DMS79 treated with DMSO at 0.1 percent for 48 hours (cell line): Measurements from ENCODE around the gene KIRREL3.

ENCODE experiments used
- DNase-seq: peaks from one replicate; lab custom pipeline; 2025; lab: John Stamatoyannopoulos, UW

KIRREL3 gene

DNA sequence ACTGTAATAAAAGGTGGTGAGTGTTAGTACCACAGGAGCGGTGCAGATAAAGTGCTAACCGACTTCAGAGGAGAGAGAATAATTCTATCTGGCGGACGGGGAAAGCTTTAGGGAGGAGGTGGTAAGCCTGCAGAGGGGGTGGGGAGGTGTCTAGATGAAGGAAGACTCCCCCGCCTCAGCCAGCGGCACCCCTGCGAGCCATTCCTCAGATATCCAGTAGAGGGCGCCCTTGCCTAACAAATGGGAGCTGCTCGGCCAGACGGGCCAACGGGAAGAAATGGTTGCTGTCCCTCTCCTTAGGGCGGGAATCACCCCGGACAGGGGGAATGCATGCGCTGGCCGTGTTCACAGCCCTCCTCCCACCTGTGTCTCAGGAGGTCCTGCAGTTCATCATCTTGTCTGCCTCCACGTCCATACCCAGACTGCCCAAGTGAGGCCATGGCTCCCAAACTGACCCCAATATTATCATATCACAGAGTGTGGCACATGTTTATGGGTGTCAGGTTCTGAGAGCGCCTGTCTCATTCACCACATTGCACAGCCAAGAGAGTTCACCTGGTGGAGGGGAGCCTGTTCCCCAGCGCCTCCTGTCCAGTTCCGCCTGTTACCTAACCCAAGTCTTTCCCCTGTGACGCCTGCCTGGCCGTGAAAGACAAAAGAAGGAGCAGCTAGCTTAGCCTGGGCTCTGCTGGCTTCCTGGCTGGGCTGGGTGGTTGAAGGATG is 559.6 kb downstream of the KIRREL3 start:
- DNase-seq: peak; percentile 97

DNA sequence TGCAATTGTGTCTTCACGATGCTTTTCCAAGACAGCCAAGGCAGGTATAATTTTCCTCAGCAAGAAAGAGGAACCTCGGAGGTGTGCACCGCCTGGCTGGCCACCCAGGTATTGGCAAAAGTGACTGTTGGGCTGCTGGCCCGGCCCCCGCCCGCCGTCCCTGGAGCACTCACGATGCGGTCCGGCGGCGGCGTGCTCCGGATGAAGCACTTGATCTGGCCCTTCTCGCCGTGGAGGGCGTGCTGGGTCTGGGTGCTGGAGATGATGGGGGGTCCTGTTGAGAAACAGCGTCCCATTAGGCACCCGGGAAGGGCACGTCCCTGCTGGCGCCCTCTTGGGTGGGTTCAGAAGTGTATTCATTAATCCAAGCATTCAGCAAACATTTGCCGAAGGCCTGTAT is 560.3 kb downstream of the KIRREL3 start:
- peak; percentile 96 for DNase-seq

DNA sequence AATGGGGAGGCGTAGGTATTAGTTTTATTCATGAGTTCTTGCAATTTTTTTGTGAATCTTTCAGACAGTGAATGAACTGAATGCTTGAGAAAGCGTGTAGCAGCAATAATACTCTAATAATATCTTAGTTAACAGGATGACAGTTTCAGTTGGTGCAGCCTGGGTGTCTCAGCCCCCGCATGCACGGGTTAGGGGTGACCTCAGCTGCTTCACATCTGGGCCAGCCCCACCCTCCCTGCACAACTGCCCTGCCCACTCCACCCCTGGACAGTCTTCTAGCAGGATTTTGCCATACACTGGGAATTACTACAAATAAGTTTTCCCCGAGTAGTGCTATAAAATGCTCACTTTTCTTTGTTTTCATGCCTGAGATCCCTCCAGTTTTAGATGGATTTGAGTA is 561.9 kb downstream of the KIRREL3 start:
- no peak for DNase-seq

DNA sequence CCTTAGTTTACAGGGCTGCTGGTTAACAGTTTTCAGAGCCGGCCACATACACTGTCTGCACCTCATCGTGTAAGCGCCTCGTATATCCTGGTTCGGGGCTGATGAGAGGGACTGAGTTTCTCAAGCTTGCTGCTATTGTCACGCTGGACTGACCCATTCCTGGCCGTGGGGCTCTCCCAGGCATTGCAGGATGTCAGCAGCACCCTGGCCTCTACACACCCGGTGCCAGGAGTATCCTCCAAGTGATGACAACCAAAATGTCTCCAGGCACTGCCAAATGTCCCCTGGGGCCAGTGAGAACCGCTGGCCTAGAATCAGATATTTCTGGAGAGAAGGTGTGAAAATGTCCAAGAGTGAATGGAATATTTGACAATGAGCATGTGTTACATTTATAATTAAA is 562.3 kb downstream of the KIRREL3 start:
- DNase-seq: no peak

DNA sequence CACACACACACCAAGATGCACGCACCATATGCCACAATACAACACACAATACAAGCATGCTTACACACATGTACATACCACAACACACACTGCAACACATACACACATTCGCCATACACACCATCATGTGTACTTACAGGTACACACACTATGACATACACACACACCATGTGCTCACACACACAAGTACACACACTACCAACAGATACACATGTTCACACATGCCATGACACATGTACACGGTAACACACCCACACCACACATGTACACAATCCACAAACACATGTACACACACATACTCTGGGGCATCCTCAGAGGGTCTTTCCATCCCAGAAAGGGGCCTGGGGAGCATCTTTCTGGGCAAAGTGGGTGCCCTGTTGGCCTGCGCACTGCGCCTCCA is 562.8 kb downstream of the KIRREL3 start:
- DNase-seq: no peak

DNA sequence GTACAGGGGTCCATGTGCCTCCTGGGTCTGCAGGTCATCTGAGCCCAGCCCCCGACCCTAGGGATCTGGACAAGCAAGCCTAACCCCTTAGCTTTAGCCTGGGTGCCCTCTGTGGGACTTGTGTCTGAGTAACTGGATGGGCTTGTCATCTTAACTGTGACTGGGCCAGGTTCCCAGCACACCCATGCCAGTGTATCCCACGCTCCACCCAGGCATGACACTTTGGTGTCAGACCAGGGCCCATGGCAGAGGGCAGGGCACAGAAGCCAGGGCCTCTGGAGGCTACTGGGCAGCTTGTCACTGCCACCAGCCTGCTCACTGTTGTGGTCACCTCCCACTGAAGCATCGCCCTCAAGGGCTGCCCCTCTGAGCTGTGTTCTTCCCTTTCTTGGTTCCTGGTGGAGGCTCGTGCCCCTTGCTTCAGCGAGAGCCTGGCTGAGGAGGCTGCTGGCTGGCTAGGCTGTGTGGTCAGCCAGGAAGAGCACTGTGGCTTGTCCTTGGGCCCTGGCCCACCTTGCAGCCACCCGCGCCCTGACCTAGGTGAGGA is 564.3 kb downstream of the KIRREL3 start:
- no peak for DNase-seq

DNA sequence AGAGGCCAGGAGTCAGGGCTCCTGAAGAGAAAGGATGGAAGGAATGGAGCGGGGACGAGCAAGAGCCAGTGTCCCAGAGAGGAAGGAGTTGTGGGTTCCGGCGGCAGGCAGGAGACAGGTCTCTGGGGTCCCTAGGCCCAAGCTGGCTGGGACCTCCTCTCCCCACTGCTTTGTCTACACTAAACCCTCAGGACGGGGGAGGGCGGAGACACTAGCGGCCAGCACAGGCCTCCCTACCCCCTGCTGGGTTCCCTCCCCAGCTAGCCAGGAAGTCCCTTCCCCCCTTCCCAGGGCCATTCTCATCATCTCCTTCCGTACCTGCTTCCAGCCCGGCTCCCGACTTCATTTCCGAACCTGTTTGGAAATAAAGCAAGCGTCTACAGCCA is 565.6 kb downstream of the KIRREL3 start:
- DNase-seq: no peak

DNA sequence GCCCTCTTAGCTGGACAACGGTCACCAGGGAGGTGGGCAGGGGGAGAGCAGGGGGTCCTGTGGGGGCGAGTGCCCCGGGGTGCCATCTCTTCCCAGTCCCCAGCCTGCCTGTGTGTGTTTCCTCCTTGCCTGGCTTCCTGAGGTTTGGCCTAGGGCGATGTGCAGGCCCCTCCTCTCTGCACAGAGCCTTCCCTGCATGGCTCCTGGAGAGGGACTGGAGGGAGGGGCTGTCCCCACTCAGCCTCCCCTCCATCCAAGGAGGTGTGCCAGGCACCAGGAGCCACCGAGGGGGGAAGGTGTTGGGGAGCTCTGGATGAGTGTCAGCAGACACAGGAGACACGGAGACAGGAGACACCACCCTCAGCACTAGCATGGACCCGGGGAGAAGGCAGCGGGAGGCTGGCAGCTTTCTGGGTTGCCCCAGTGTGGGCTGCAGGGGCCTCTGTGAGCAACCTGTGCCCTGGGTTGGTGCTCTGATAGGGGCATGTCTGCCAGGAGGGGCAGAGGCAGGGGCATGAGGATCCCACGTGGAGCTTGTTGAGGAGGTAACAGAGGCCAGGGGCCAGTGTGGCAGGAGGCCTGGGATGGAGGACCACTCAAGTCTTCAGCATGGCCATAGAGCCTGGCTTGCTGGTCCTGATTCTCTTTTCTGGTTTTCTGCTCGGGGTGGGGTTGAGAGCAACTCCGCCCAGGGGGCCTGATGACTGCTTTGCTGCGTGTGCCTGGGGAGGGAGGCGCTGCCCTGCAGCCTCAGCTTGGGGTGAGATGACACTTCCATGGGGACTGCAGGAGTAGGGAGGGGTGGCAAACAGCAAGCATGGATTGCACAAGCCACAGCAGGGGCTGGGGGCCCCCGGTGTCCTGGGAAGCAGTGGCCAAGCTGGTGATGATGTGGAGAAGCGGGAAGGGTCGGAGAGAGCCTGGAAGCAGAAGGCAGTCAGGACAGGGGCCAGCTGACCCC is 566.3 kb downstream of the KIRREL3 start:
- DNase-seq: no peak

DNA sequence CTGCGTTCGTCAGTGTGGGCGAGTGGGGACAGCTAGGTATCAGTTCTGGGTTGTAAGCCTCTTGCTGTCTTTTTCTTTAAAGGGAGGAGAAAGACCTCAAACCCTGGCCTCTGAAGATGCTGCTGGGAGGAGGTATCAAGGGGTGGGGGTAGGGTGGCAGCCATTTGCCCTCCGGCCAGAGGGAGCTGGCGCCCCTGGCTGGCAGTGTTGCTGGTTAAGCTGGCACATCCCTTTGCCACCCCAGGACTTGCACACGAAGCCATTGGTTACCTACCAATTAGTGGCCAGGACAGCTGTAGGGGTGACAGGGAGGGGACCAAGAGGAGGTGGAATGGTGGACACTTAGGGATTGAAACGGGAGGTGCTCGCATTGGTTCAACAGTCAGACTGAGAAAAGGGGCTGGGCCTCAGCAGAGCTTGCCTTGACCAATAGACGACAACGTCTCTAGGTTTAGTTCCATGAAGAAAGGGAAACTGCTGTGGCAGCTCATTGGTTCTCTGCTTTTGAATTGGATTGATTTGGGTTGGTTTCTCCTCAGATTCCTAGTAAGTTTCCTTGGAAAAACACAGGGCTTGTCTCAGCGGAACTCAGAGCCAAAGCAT is 567.2 kb downstream of the KIRREL3 start:
- DNase-seq: no peak

DNA sequence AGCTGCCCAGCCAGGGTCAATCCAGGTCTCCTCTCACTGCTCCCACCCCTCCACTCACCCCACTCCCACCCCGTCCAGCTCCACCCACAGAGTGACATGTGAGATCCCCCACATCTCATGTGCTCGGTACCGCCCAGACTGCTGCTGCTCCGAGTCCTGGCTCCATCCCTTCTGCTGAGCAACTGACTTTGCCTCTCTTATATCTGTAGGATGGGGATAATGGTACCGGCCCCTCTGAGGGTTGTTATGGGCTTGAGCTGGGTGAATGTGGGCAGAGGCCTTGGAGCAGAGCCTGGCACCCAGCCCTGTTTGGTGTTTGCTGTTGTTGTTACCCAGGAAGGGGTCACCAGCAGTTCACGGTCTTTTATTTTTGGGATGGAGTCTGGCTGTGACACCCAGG is 568.0 kb downstream of the KIRREL3 start:
- no peak for DNase-seq

DNA sequence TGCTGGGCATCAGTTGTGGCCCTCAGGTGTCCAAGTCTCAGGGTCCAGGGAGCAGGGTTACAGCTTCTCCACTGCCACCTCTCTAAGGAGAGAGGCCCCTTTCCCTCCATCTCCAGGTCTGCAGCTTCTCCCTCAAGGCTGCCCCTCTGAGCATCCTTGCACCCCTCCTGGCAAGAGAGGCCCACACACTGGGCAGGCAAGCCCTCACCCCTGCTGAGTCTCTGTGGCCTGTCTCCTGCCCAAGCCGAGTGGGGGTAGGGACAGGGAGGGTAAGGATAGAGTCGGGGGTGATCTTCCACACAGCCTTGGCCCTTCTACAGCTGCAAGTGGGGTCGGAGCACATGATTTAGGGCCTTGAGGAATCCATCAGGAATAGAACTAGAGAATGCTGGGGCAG is 568.5 kb downstream of the KIRREL3 start:
- no peak for DNase-seq

DNA sequence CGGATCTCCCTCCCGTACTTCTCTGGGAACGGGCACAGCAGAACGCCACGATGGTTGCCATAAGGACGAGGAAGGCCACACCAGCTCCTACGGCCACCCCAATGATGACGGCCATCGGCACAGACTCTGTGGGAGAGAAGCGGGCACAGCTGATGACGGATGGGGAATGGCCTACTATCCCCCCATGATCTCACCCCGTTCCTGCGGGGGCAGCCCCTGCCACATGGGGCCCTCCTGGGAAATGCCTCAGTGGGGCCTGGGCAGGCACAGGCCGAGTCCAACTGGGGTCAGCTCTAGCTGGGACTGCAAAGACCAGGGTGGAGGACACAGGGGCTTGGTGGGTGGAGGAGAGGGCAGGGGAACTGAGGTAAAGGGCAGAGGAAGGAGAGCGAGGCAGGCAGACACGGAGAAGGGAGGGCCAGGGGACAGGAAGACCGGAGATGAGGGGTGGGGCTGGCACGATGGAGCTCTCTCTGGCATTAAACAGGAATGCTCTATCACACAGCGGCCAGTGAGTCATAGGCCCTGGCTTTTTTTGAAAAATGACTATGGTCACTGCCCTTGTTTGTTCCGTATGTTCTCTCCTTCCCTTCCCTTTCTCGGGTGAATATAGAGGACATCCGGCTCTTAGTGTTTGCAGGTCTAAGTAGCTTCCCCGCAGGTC is 569.0 kb downstream of the KIRREL3 start:
- no peak for DNase-seq

DNA sequence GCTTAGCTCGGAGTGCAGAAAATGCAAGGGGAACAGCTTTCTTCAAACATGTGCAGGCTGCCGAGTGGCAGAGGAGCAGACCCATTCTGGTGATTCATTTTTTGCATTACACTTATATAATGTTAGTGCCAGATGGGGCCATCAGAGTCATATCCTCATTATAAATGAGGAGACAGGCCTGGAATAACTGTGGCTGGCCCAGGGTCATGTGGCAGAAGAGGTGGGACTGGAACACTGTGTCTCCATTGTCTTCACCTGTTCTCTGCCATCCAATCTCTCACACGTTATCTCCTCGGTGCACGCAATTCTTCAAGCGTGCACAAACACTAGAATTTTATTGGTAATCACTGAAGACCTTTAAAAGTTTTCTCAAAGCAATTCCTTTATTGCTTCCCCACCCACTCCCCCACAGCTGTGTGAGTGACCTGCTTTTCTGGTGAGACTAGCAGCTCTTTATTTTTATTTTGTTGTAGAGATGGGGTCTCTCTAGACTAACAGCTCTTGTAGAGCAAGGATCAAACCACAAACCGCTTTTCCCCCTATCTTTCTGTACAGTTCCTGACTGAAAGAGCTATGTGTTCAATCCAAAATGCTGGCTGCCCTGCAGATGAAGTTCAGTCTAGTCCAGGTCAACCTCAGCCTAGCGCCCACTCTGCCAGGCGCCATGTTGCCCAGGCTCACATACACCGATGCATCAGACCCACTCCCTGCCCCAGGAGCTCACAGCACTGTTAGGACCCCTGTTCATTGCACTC is 569.8 kb downstream of the KIRREL3 start:
- DNase-seq: no peak

DNA sequence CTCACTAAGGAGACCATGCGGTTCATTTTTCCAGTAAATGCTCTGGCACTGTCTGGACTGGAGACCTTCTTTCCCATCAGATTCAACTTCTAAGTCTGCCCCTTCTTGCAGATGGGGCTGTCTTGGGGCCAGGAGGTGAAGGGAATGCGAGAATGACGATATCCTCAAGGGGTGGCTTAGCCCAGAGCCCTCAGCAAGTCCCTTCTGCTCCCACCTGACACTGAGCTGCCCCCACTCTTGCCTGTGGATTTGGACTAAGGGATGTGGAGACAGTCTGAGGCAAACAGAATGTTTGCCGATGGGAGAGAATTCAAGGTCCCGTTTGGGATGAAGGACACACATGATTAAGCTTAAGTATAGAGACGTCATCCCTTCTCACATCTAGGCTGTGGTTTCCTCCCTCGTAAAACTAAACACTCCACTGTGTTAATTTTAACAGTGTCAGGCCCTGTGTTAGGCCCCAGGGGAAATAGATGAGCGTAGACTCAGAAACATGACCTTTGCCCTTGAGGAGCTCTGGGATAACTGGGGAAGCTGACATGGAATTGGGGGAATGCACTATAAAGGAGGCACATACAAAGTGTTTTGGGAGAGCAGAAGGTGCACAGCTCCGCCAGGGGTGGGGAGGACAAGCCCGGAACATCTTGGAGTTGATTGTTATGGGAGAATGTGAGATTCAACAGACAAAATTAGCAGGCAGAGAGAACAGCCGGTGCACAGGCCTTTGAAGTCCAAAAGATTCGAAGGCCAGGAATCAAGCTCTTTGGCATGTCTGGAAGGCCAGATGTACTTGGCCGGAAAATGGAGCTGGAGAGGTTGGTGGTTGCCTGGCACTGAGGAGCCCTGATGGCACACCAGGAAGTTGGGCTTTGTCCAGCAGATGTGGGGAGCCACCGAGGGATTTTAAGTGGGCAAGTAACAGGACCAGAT is 573.5 kb downstream of the KIRREL3 start:
- DNase-seq: peak; percentile 80

DNA sequence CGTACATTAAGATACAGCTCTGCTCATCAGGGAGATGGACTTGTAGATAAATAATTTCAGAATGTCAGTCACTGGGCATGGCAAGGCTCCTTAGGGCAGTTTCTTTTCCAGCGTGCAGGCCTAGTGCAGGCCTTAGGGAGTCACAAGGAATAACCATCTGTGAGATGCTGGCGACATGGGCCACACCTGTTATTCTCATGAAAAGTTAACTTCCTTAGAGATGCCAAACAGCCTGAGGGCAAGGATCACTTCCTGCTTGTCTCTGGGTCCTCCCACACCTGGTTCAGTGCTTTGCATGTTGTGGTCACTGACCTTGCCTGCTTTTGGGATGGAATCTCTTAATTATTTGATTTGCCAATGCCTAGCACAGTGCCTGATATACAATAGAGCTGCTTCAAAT is 574.5 kb downstream of the KIRREL3 start:
- DNase-seq: no peak

DNA sequence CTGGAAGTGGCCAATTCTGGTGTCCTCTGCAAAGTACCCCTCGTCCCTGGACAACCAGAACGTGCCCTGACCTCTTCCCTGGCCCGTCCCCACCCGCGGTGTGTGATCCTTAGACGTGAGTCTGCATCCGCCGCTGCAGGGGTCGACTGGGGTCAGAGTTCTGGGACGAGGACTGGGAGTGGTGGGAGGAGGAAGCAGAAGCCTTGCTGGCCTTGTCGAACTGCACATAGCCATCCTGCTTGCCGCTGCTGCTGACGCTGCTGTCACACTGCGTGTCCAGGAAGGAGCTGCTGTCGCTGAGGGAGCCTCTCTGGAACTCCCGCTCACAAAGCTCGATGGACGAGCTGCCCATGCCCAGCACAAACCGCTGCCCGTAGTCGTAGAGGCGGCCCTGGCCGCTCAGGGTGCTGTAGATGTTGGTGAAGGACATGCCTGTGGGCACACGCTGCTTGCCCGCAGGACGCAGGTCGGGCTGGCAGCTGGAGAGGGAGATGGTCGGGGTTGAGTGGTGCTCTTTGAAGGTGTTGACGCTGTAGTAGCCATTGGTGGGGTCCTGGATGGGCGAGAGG is 576.0 kb downstream of the KIRREL3 start:
- DNase-seq: no peak

DNA sequence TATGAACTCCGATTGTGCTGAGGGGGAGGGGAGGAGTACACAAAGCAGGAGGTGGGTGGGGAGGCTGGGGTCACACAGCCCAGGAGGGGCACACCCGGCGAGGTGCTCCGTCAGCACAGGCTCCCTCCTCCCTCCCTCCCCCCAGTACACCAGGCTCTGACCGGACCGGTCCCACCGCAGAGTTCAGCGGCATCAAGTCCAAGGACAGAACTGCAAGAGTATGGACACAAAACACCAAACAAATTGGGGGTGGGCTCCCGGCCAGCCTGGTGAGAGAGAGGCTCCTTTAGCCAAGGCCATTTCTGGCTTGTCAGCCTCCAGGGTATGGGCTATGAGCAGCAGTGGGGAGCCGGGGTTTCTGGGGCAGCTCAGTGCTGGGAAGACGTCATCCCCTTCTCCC is 576.8 kb downstream of the KIRREL3 start:
- DNase-seq: no peak

DNA sequence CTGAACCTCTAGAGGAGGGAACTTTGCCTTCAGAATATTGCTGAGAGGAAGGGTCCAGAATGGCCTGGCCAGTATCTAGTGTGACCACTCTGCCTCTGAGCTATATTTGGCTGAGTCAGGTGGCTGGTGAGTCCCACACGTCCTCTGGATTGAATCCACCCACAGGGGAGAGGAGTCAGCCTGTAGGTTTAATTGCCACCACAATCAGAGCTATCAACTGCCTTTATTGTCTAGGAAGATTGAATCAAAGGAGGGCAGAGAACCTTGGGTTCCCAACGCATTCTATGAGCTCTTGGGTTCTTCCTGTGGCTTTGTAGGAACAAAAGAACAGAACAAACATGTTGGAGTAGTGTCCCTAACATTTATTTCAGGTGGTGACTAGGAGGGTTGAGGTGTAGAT is 577.4 kb downstream of the KIRREL3 start:
- DNase-seq: no peak

DNA sequence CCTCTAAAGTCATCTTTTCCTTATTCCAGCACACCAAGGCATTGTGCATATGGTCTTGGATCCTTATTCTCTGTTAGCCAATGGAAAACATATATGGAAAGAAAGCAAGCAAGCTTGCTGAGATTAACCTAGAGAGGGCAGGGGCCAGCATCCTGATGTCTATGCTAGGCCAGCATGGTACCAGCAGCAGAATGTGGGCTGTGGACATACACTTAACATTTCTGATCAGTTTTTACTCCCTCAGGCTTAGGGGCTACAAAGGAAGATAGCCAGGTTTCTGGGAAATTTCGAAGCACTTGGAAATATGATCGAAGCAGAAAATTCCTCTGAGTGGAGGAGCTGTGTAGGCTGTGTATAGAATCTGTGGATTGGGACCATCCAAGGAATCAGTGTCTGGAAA is 578.1 kb downstream of the KIRREL3 start:
- no peak for DNase-seq

DNA sequence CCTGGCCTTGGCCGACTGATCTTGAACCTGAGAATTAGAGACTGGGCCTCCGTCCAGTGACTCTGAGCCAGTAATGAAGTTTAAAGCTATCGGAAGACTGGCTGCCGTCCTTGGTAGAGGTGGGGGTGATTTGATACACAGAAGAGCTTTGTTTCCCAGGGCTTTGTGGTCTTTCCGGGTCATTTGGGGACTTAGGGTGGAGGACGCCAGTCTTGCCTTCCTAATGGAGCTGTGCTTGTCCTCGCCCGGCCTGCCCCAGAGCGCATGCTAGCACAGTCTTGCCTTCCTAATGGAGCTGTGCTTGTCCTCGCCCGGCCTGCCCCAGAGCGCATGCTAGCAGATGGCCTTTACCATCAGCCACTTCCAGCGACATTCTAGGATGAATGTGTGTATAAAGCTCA is 579.3 kb downstream of the KIRREL3 start:
- no peak for DNase-seq
